ENCODE measurements around the gene SAXO2. TPM values are rescaled to one million over a fixed set of nuclear protein-coding genes. Genes with fewer than 3 reads are reported as not detected.
"Not testable (repeated sequence)": the region's sequence is repeated elsewhere in the genome, so short reads cannot be mapped to it uniquely, and the experiment has no call there.

The SAXO2 gene
- total RNA-seq, 1 donor from 2014 or later = 2.0 TPM

DNA sequence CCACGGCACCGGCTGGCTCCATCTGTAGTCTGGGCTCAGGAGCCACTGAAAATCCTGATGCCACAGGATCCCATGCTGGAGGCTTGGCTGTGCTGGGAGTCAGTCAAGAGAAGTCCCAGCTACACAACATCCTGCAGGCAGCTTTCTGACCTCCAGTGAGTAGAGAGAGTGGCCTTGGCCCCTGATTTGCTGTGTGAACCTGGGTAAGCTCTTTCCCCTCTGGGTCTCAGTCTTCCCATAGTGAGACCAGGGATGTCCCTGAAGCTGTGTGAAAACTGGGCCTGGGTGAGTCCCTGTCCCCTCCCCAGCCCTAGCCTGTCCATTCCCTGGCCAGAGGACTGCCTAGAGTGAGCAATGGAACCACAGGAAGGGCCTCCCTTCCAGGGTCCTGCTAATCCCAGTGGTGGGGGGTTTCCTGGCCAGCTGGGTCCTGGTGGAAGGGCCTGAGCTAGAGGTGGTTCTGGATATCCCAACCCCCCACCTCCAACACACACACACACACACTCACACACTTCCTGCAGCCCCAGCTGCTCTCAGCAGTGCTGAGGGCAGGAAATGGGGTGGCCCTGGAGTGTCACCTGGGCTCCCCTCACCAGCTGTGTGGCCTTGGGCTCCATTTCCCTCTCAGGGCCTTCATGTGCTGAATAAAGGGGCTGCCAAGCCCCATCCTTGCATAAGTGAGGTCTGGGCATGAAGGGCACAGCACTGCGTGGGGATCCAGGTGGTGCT lies 69.1 kb downstream of the SAXO2 start:
- not testable (repeated sequence) for DNase-seq (ENCODE audit: low spot score); H3K4me3 Mint-ChIP-seq (ENCODE audit: unreplicated experiment); H3K36me3 Mint-ChIP-seq (ENCODE audit: low read depth, unreplicated experiment); H3K4me1 Mint-ChIP-seq (ENCODE audit: unreplicated experiment); H3K9me3 Mint-ChIP-seq (ENCODE audit: unreplicated experiment); H3K27ac Mint-ChIP-seq (ENCODE audit: unreplicated experiment); H3K27me3 Mint-ChIP-seq (ENCODE audit: unreplicated experiment)

DNA sequence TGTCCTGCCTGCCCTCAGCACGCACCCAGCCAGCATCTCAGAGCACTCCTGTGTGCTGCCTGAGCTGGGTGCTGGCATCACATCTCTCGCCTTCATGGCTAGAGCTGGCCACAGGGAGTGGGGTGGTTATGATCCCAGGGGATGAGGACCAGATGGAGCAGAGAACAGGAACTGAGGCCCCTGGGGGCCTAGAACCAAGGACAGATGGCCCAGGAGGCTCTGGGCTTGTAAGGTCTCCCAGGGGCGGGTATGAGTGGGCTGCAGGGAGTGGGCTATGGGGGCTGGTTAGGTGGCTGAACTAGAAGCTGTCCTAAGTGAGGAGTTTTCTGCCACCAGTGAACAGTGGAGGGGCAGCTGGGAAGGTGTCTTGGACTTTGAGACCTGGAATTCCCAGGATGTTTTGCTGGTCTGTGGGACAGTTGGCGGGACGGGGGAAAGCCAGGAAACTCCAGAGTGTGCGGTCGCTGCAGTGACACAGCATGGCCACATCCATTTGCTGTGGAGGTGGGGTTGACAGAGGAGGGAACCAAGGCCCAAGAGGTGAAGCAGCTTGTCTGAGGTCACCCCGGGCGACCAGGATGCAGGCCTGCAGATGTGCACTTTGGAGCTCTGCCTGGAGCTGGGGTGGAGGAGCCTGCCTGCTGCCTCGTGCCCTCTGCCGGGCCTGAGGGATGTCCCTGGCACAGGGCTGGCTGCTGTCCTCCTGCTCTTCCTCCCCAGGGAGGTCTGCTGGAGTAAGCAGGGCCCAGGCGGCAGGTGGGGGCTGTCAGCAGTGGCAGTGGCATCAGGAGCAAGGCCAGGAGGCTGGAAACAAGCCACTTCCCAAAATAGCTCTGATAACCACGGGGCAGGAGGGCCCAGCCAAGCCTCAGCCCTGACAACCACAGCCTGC lies 70.3 kb downstream of the SAXO2 start:
- not testable (repeated sequence) for H3K9me3 Mint-ChIP-seq (ENCODE audit: unreplicated experiment); H3K27me3 Mint-ChIP-seq (ENCODE audit: unreplicated experiment); H3K27ac Mint-ChIP-seq (ENCODE audit: unreplicated experiment)

DNA sequence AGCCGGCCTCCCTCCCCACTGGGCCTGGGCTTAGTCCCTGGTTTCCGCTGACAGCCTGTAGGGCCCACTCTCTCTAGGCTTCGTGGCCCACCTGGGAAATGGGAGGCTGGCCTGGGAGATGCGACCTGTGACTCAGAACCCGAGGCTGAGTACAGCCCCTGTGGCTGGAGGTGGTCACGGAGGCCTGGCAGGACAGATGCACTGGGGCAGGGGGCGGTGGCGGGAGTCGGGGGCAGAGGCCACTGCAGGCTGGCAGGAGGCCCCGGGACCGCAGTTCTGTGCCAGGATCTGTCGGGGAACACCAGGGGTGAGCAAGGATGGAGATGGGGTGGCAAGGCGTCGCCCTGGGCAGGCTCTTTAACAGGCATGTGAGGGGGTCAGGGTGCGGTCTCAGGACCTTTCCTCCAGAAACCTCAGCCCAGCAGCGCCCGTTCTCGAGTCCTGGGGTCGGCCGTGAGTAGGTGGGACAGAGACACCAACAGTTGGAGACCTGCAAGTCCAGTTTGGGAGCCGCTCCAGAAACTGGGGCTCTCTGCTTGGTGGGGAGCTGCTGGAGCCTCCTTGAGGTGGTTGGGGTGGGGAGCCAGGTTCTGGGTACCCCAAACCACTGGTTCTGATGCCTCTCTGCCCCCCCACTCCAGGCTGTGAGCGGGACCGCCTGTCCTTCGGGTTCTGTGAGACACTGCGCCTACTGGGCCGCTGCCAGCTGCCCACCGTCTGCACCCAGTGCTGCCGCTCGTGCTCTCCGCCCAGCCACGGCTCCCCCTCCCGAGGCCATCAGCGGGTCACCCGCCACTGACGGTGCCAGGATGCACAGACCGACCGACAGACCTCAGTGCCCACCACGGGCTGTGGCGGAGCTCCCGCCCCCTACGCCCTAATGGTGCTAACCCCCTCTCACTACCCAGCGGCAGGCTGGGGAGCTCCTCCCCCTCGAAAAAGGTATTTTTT lies 71.3 kb downstream of the SAXO2 start:
- DNase-seq (ENCODE audit: low spot score); H3K36me3 Mint-ChIP-seq (ENCODE audit: low read depth, unreplicated experiment); H3K9me3 Mint-ChIP-seq (ENCODE audit: unreplicated experiment); H3K27me3 Mint-ChIP-seq (ENCODE audit: unreplicated experiment); H3K4me3 Mint-ChIP-seq (ENCODE audit: unreplicated experiment); H3K27ac Mint-ChIP-seq (ENCODE audit: unreplicated experiment); H3K4me1 Mint-ChIP-seq (ENCODE audit: unreplicated experiment): not testable (repeated sequence)

More for the DNA sequence above, 70.3 kb downstream of the SAXO2 start:
- H3K4me1 Mint-ChIP-seq (ENCODE audit: unreplicated experiment); H3K4me3 Mint-ChIP-seq (ENCODE audit: unreplicated experiment); DNase-seq (ENCODE audit: low spot score); H3K36me3 Mint-ChIP-seq (ENCODE audit: low read depth, unreplicated experiment): not testable (repeated sequence)

Other genes starting within 250 kb of the SAXO2 start
- 98.2 TPM for gene MEX3B, start 216.8 kb upstream of the SAXO2 start, total RNA-seq (ENCODE audit: unreplicated experiment)
- 19.3 TPM for gene EFL1, start 84 bp upstream of the SAXO2 start, total RNA-seq (ENCODE audit: unreplicated experiment)
- 0.28 TPM for gene GOLGA6L10, start 86.7 kb downstream of the SAXO2 start, total RNA-seq (ENCODE audit: unreplicated experiment)
- 5.6 TPM for gene GOLGA6L9, start 167.0 kb downstream of the SAXO2 start, total RNA-seq (ENCODE audit: unreplicated experiment)

Data from endothelial cell (in vitro differentiated cells).